H9 (cell line): Measurements from ENCODE around the gene PRKCB. TPM values are rescaled to one million over a fixed set of nuclear protein-coding genes. Genes with fewer than 3 reads are reported as not detected.

Experiments used
- DNase-seq: peaks from one replicate; pipeline ENCODE4 v3.0.0-alpha.2; 2017
- H2AFZ ChIP-seq: one replicate; pipeline ENCODE4 v1.6.1; 2013; ENCODE audit warnings: mild to moderate bottlenecking, low read length, control low read depth, moderate library complexity
- H2AK5ac ChIP-seq: 2 replicates; pipeline ENCODE4 v1.6.1; 2013; ENCODE audit warnings: low read length, control low read depth, mixed read lengths; ENCODE audit not compliant: insufficient read length
- H2BK120ac ChIP-seq: one replicate; pipeline ENCODE4 v1.6.1; 2013; ENCODE audit warnings: low read depth, mild to moderate bottlenecking, low read length, control low read depth, inconsistent platforms; ENCODE audit not compliant: poor library complexity, severe bottlenecking
- H2BK12ac ChIP-seq: 2 replicates; pipeline ENCODE4 v1.6.1; 2013; ENCODE audit warnings: low read length, control low read depth, mixed read lengths, low read depth; ENCODE audit not compliant: insufficient read length
- H2BK15ac ChIP-seq: 2 replicates; pipeline ENCODE4 v1.6.1; 2013; ENCODE audit warnings: low read depth, low read length, control low read depth
- H2BK20ac ChIP-seq: one replicate; pipeline ENCODE4 v1.6.1; 2013; ENCODE audit warnings: low read depth, mild to moderate bottlenecking, low read length, control low read depth, inconsistent platforms; ENCODE audit not compliant: poor library complexity, severe bottlenecking
- H2BK5ac ChIP-seq: 2 replicates; pipeline ENCODE4 v1.6.1; 2013; ENCODE audit warnings: low read length, control low read depth, mixed read lengths; ENCODE audit not compliant: insufficient read length
- H3K14ac ChIP-seq: 2 replicates; pipeline ENCODE4 v1.6.1; 2013; ENCODE audit warnings: low read length, control low read depth; ENCODE audit not compliant: insufficient read depth
- H3K18ac ChIP-seq: 2 replicates; pipeline ENCODE4 v1.6.1; 2013; ENCODE audit warnings: low read depth, mild to moderate bottlenecking, mixed read lengths, low read length, control low read depth; ENCODE audit not compliant: insufficient read length
- H3K23ac ChIP-seq: 2 replicates; pipeline ENCODE4 v1.6.1; 2013; ENCODE audit warnings: low read length, control low read depth, mixed read lengths, low read depth; ENCODE audit not compliant: insufficient read length
- H3K23me2 ChIP-seq: 2 replicates; pipeline ENCODE4 v1.6.1; 2013; ENCODE audit warnings: low read depth, mild to moderate bottlenecking, mixed read lengths, low read length, control low read depth; ENCODE audit not compliant: insufficient read length, poor library complexity, severe bottlenecking
- H3K27ac ChIP-seq: 2 replicates; pipeline ENCODE4 v1.5.1; 2013; ENCODE audit warnings: low read length, control low read depth, mixed read lengths, low read depth; ENCODE audit not compliant: insufficient read length
- H3K27me3 ChIP-seq: 2 replicates; pipeline ENCODE4 v1.6.1; 2013; ENCODE audit warnings: low read length, control low read depth, inconsistent platforms; ENCODE audit not compliant: insufficient read depth
- H3K4ac ChIP-seq: 2 replicates; pipeline ENCODE4 v1.6.1; 2013; ENCODE audit warnings: low read depth, mild to moderate bottlenecking, control low read depth, inconsistent platforms, low read length, moderate library complexity
- H3K4me1 ChIP-seq: 2 replicates; pipeline ENCODE4 v1.6.1; 2013; ENCODE audit warnings: low read length, control low read depth, inconsistent platforms; ENCODE audit not compliant: insufficient read depth
- H3K4me2 ChIP-seq: 2 replicates; pipeline ENCODE4 v1.6.1; 2013; ENCODE audit warnings: low read length, control low read depth, mixed read lengths; ENCODE audit not compliant: insufficient read length, insufficient read depth
- H3K56ac ChIP-seq: 2 replicates; pipeline ENCODE4 v1.6.1; 2013; ENCODE audit warnings: low read depth, mild to moderate bottlenecking, mixed read lengths, low read length, control low read depth; ENCODE audit not compliant: insufficient read length
- H3K79me1 ChIP-seq: 2 replicates; pipeline ENCODE4 v1.6.1; 2013; ENCODE audit warnings: low read depth, mild to moderate bottlenecking, moderate library complexity, low read length, control low read depth, inconsistent platforms; ENCODE audit not compliant: insufficient read depth, poor library complexity, severe bottlenecking
- H3K79me2 ChIP-seq: 2 replicates; pipeline ENCODE4 v1.6.1; 2013; ENCODE audit warnings: low read length, control low read depth, inconsistent platforms; ENCODE audit not compliant: insufficient read depth
- H3K9ac ChIP-seq: 2 replicates; pipeline ENCODE4 v1.6.1; 2013; ENCODE audit warnings: low read length, control low read depth, mixed read lengths; ENCODE audit not compliant: insufficient read length; ENCODE audit errors: extremely low read depth
- H3K9me3 ChIP-seq: one replicate; pipeline ENCODE4 v1.6.1; 2013; ENCODE audit warnings: low read depth, low read length, inconsistent platforms; ENCODE audit not compliant: control insufficient read depth
- H3T11ph ChIP-seq: one replicate; pipeline ENCODE4 v1.6.1; 2013; ENCODE audit warnings: mild to moderate bottlenecking, low read length, control low read depth, inconsistent platforms
- H4K20me1 ChIP-seq: one replicate; pipeline ENCODE4 v1.6.1; 2013; ENCODE audit not compliant: control insufficient read depth, insufficient read length, insufficient read depth
- H4K5ac ChIP-seq: 2 replicates; pipeline ENCODE4 v1.6.1; 2013; ENCODE audit warnings: low read depth, mild to moderate bottlenecking, mixed read lengths, low read length, control low read depth; ENCODE audit not compliant: insufficient read length
- H4K8ac ChIP-seq: replicated peaks from 2 replicates; pipeline ENCODE4 v1.6.1; 2013; ENCODE audit warnings: low read length, control low read depth, mixed read lengths, low read depth; ENCODE audit not compliant: insufficient read length
- H4K91ac ChIP-seq: 2 replicates; pipeline ENCODE4 v1.6.1; 2013; ENCODE audit warnings: low read depth, mild to moderate bottlenecking, moderate library complexity, mixed read lengths, low read length, control low read depth; ENCODE audit not compliant: insufficient read length
- H3K27ac Mint-ChIP-seq, 3 experiments: 2 replicates in 2 of 3; 3 replicates in 1 of 3; pipeline ENCODE4 v1.8.0; 2020 to 2021; ENCODE audit warnings: mixed read lengths in 3 of 3, mild to moderate bottlenecking in 1 of 3, moderate library complexity in 1 of 3
- H3K27me3 Mint-ChIP-seq: 2 replicates; pipeline ENCODE4 v1.8.0; 2021; ENCODE audit warnings: low read depth, mild to moderate bottlenecking, moderate library complexity, mixed read lengths
- H3K36me3 Mint-ChIP-seq, 3 experiments: 2 replicates in 2 of 3; 3 replicates in 1 of 3; pipeline ENCODE4 v1.8.0; 2020 to 2021; ENCODE audit warnings: low read depth in 3 of 3, mixed read lengths in 3 of 3; ENCODE audit not compliant: insufficient read depth in 1 of 3
- H3K4me1 Mint-ChIP-seq, 2 experiments: 2 replicates each; pipeline ENCODE4 v1.8.0; 2020; ENCODE audit warnings: mixed read lengths in 2 of 2
- H3K4me3 Mint-ChIP-seq, 2 experiments: 2 replicates in 1 of 2; 3 replicates in 1 of 2; pipeline ENCODE4 v1.8.0; 2020 to 2021; ENCODE audit warnings: mild to moderate bottlenecking in 2 of 2, mixed read lengths in 2 of 2, moderate library complexity in 1 of 2
- H3K9me3 Mint-ChIP-seq, 2 experiments: 2 replicates in 1 of 2; 3 replicates in 1 of 2; pipeline ENCODE4 v1.8.0; 2020; ENCODE audit warnings: mild to moderate bottlenecking in 2 of 2, mixed read lengths in 2 of 2, moderate library complexity in 1 of 2
- CTCF ChIP-seq: fragments of 200-600 bp; sonication (generic); conservative IDR thresholded peaks from 3 replicates; pipeline ENCODE4 v1.8.0; 2021; ENCODE audit warnings: antibody characterized with exemption, mild to moderate bottlenecking
- WGBS: extraction: QIAGEN DNeasy Blood & Tissue Kit; methylation state at CpG from one replicate; pipeline ENCODE4 v1.1.7; 2013; ENCODE audit warnings: missing lambda C conversion rate, low lambda C conversion rate, mixed read lengths; ENCODE audit not compliant: insufficient read length; ENCODE audit errors: extremely low coverage; 5-methylcytosine and 5-hydroxymethylcytosine counted together
- total RNA-seq: library from RNA; stranded (reverse); gene quantifications from 2 replicates; pipeline ENCODE4 v1.2.1, GENCODE V29; 2021

PRKCB gene
- total RNA-seq, 1 experiment from 2014 or later: 7.0 TPM

- no peaks in the 10 kb centered on the region for H3K27me3 ChIP-seq
- no peak overlapping the region for H4K91ac ChIP-seq
- H3K79me2 ChIP-seq: no peaks in the 10 kb centered on the region
- H3K14ac ChIP-seq: no peak overlapping the region
- no peak overlapping the region for H3K18ac ChIP-seq
- H3K4me1 ChIP-seq: peaks cover 16% of the 10 kb centered on the region; the same call in 1 of the 2 replicates
- H3T11ph ChIP-seq: no peak overlapping the region
- no peak overlapping the region for H2BK12ac ChIP-seq
- Mint-ChIP-seq H3K27me3 (no peaks in the 10 kb centered on the region), H3K4me3 (no peak overlapping the region), H3K4me1 (peaks cover 35 to 38% of the 10 kb centered on the region in 2 experiments), H3K27ac (no peak overlapping the region), H3K36me3 (peaks cover 0 to 2% (median 0%) of the 10 kb centered on the region in 3 experiments; a peak in 2 of 7 replicates), H3K9me3 (no peaks in the 10 kb centered on the region)
- WGBS: 100% methylated on average over 1 of the region's 4 CpGs
- H2AK5ac ChIP-seq: no peak overlapping the region
- H2AFZ ChIP-seq: no peak overlapping the region
- H2BK5ac ChIP-seq: no peak overlapping the region
- no peak overlapping the region for H3K56ac ChIP-seq
- no peak overlapping the region for H2BK120ac ChIP-seq
- H3K9me3 ChIP-seq: no peaks in the 10 kb centered on the region
- no peaks in the 10 kb centered on the region for H3K79me1 ChIP-seq
- no peak overlapping the region for H3K27ac ChIP-seq
- no peak overlapping the region for H3K23ac ChIP-seq
- no peak overlapping the region for H4K5ac ChIP-seq
- DNase-seq: no peak
- no peak overlapping the region for H2BK15ac ChIP-seq
- H3K9ac ChIP-seq: no peak overlapping the region
- no peak overlapping the region for H4K8ac ChIP-seq
- no peak overlapping the region for H3K4me2 ChIP-seq
- no peak overlapping the region for H3K4ac ChIP-seq
- H4K20me1 ChIP-seq: no peaks in the 10 kb centered on the region
- no peaks in the 10 kb centered on the region for H3K23me2 ChIP-seq
- no peak for TF ChIP-seq CTCF
- H2BK20ac ChIP-seq: no peak overlapping the region
Observed at GRCh38 chr16:24129412-24129918, 293.7 kb downstream of the PRKCB start.
